HG03095 (cell line): ENCODE data around the gene MAPRE2.
A peak's percentile ranks its signal among the peaks of the same experiment; 100 is the strongest.
"Not testable (repeated sequence)": the region's sequence is repeated elsewhere in the genome, so short reads cannot be mapped to it uniquely, and the experiment has no call there.

Experiments used
- ATAC-seq: cut with Tn5 transposase; IDR thresholded peaks from one replicate; pipeline ENCODE4 v1.9.1; 2021; ENCODE audit warnings: moderate library complexity; ENCODE audit not compliant: unreplicated experiment

The MAPRE2 gene

GRCh38 chr18:35089382-35089781, 48.2 kb downstream of the MAPRE2 start:
- no peak for ATAC-seq

- ATAC-seq = no peak
Measured at GRCh38 chr18:35089891-35090550, 48.8 kb downstream of the MAPRE2 start.

DNA sequence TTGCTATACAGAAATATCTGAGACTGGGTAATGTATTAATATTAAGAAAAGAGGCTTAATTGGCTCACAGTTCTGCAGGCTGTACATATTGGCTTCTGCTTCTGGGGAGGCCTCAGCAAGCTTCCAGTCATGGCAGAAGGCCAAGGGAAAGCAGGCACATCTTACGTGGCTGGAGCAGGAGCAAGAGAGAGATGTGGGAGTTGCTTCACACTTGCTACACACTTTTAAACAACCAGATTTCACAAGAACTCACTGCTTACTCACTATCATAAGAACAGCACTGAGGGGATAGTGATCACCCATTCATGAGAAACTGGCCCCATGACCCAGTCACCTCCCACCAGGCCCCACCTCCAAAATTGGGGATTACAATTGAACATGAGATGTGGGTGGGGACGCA, 50.6 kb downstream of the MAPRE2 start:
- no peak for ATAC-seq

GRCh38 chr18:35095983-35096676, 54.9 kb downstream of the MAPRE2 start:
- peak; percentile 95 for ATAC-seq

DNA sequence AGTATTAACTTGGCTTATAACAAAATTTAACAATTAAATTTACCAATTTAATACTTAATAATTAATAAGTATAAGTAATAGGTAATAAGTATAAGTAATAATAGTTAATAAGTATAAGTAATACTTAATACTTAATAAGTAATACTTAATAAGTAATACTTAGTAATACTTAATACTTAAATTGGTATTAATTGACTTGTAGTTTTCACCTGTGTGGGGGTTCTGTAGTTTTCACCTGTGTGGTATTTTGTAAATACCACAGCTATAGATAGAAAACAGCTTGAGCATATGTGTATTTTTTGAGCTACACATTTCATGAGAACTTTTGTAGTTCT, 55.4 kb downstream of the MAPRE2 start:
- no peak for ATAC-seq

GRCh38 chr18:35097195-35097594, 56.0 kb downstream of the MAPRE2 start:
- ATAC-seq = no peak

DNA sequence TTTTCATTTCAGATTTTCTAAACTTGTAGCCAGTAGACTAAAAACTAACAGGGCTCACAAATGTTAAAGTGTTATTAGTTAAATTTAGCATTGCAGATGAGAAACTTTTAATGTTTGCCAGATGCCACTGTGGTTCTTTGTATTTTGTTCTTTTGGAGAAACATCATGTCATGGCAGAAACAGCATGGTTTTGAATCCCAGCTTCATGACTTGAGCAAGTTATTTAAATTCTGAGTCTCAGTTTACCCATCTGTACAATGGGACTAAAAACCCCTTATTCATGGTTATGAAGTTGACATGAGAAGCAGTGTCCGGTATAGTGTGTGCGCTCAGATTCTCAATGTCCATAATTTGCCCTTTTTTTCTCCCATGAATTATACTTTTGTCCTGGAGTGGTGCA, 56.5 kb downstream of the MAPRE2 start:
- ATAC-seq = no peak

GRCh38 chr18:35099911-35100310, 58.7 kb downstream of the MAPRE2 start:
- ATAC-seq = no peak

DNA sequence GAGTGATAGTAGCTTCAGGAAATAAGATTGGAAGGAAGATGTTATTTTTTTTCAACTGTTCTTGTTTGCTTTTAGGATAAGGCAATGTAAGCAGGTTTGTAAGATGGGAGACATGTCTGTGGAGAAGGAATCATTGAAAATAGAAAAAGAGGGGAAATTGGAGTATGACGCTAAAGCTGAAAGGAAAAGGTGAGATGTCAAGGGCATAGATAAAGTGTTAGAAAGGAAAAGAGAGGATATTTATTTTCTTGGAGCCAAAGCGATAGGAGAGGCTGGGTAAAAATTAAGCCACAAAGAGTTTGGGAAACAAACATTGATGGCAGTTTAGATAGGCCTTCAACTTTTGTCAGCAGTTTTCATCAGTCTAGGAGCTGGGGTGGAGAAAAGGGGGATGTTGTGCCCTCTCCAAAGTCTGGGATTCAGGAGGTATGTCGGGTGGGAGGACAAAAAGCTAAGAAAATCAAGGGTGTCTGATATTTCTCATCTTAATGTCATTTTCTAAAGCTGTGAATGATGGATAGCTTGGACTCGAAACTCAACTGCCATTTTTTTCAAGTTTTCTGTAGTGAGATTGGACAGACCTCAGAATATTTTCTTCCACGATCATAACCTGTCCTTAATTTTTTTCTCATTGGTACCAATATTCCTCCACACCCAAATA, 63.3 kb downstream of the MAPRE2 start:
- ATAC-seq = no peak

- ATAC-seq = no peak
Measured at GRCh38 chr18:35106013-35106844, 65.0 kb downstream of the MAPRE2 start.

GRCh38 chr18:35106845-35107148, 65.6 kb downstream of the MAPRE2 start:
- no peak for ATAC-seq

DNA sequence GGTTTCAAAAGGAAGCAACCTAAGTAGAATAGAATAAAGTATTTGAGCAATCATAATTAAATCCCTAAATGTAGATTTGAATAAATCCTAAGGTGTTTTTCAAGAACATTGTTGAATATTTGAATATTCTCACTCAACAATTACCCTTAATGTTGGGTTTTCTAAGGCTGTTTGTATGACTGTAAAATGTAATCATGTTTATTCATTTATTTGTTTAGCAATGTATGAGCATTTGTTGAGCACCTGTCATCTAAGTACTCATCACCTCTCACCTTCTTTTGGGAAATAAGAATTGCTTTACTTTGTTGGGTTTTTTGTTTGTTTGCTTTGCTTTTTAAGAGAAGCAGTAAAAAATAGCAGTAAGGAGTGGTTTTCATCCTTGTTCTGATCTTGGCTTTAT, 66.0 kb downstream of the MAPRE2 start:
- ATAC-seq = no peak

DNA sequence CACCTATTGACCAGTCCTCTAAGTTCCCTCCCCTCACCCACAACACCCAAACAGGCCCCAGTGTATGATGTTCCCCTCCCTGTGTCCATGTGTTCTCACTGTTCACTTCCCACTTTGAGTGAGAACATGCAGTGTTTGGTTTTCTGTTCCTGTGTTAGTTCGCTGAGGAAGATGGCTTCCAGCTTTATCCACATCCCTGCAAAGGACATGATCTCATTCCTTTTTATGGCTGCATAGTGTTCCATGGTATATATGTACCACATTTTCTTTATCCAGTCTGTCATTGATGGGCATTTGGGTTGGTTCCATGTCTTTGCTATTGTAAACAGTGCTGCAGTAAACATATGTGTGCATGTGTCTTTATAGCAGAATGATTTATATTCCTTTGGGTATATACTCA, 66.9 kb downstream of the MAPRE2 start:
- not testable (repeated sequence) for ATAC-seq

- ATAC-seq = no peak
Measured at GRCh38 chr18:35110059-35110458, 68.8 kb downstream of the MAPRE2 start.

GRCh38 chr18:35110554-35111485, 69.6 kb downstream of the MAPRE2 start:
- no peak for ATAC-seq

- no peak for ATAC-seq
Measured at GRCh38 chr18:35112696-35113095, 71.5 kb downstream of the MAPRE2 start.

GRCh38 chr18:35114305-35114704, 73.1 kb downstream of the MAPRE2 start:
- no peak for ATAC-seq

- no peak for ATAC-seq
Measured at GRCh38 chr18:35116784-35117318, 75.6 kb downstream of the MAPRE2 start.

GRCh38 chr18:35117372-35117771, 76.2 kb downstream of the MAPRE2 start:
- no peak for ATAC-seq

- no peak for ATAC-seq
Measured at GRCh38 chr18:35117951-35118411, 76.8 kb downstream of the MAPRE2 start.
